Prostate gland (tissue), 2 donors: ENCODE results near the gene ZFHX3.

Experiments used
- CTCF ChIP-seq, 4 experiments: fragments of 200-600 bp in 2 of 4; fragments of 450-650 bp in 2 of 4; sonication (generic) in 2 of 4; IDR thresholded peaks; 1 replicate in 3 of 4; 2 replicates in 1 of 4; pipeline ENCODE4 v1.5.1; 2016 to 2019; ENCODE audit warnings: antibody characterized with exemption in 4 of 4, mild to moderate bottlenecking in 2 of 4, moderate library complexity in 2 of 4
- POLR2A ChIP-seq: fragments of 450-650 bp; IDR thresholded peaks from one replicate; pipeline ENCODE4 v1.6.1; 2016; ENCODE audit warnings: antibody characterized with exemption, mild to moderate bottlenecking
- POLR2AphosphoS5 ChIP-seq: sonication (generic); formaldehyde crosslinking; IDR thresholded peaks from one replicate; pipeline ENCODE4 v1.6.1; 2017; ENCODE audit warnings: antibody characterized with exemption

- no peak for TF ChIP-seq CTCF (IDR thresholded peaks at IDR 0.05)
- TF ChIP-seq POLR2AphosphoS5 = no peak
- no peak for TF ChIP-seq POLR2A
These were observed 55.8 kb downstream of the ZFHX3 start for GRCh38 chr16:72992142-72992601.
